ENCODE measurements around the gene ANKRD55.
"Not testable (repeated sequence)": the region's sequence is repeated elsewhere in the genome, so short reads cannot be mapped to it uniquely, and the experiment has no call there.

DNA sequence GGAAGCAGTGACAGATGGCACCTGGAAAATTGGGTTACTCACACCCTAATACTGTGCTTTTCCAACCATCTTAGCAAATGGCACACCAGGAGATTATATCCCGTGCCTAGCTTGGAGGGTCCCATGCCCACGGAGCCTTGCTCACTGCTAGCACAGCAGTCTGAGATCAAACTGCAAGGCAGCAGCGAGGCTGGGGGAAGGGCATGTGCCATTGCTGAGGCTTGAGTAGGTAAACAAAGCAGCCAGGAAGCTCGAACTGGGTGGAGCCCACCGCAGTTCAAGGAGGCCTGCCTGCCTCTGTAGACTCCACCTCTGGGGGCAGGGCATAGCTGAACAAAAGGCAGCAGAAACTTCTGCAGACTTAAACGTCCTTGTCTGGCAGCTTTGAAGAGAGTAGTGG lies 11.5 kb downstream of the ANKRD55 start:
- not testable (repeated sequence) for TF ChIP-seq POLR2A (IDR thresholded peaks at IDR 0.05)
- TF ChIP-seq, protein P1, sequence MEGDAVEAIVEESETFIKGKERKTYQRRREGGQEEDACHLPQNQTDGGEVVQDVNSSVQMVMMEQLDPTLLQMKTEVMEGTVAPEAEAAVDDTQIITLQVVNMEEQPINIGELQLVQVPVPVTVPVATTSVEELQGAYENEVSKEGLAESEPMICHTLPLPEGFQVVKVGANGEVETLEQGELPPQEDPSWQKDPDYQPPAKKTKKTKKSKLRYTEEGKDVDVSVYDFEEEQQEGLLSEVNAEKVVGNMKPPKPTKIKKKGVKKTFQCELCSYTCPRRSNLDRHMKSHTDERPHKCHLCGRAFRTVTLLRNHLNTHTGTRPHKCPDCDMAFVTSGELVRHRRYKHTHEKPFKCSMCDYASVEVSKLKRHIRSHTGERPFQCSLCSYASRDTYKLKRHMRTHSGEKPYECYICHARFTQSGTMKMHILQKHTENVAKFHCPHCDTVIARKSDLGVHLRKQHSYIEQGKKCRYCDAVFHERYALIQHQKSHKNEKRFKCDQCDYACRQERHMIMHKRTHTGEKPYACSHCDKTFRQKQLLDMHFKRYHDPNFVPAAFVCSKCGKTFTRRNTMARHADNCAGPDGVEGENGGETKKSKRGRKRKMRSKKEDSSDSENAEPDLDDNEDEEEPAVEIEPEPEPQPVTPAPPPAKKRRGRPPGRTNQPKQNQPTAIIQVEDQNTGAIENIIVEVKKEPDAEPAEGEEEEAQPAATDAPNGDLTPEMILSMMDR (IDR thresholded peaks at IDR 0.05), result not testable (repeated sequence)

Measured in suprapubic skin (tissue), 3 donors.